Measurements from ENCODE around the gene GALNT17. TPM values are rescaled to one million over a fixed set of nuclear protein-coding genes. Genes with fewer than 3 reads are reported as not detected.

The GALNT17 gene
- total RNA-seq, 1 donor from 2014 or later = 3.9 TPM

- peaks cover 10% of the 10 kb centered on the region for H3K27me3 Mint-ChIP-seq
- H3K36me3 Mint-ChIP-seq (ENCODE audit: insufficient read depth) = no peaks in the 10 kb centered on the region
- no peak overlapping the region for H3K4me3 Mint-ChIP-seq (ENCODE audit: low read depth)
- DNase-seq (ENCODE audit: low spot score, unreplicated experiment) = no peak
- no peak for TF ChIP-seq CTCF (IDR thresholded peaks at IDR 0.05; ENCODE audit: unreplicated experiment)
- peaks cover 4% of the 10 kb centered on the region for H3K4me1 Mint-ChIP-seq (ENCODE audit: low read depth)
- H3K27ac Mint-ChIP-seq = no peak overlapping the region
- no peaks in the 10 kb centered on the region for H3K9me3 Mint-ChIP-seq (ENCODE audit: low read depth)
These were observed 146.3 kb downstream of the GALNT17 start for GRCh38 chr7:71278257-71278656.

GRCh38 chr7:71281261-71281660 is 149.3 kb downstream of the GALNT17 start:
- no peak overlapping the region for H3K27ac Mint-ChIP-seq
- no peaks in the 10 kb centered on the region for H3K9me3 Mint-ChIP-seq (ENCODE audit: low read depth)
- H3K36me3 Mint-ChIP-seq (ENCODE audit: insufficient read depth) = no peaks in the 10 kb centered on the region
- peaks cover 10% of the 10 kb centered on the region for H3K27me3 Mint-ChIP-seq
- TF ChIP-seq CTCF (IDR thresholded peaks at IDR 0.05; ENCODE audit: unreplicated experiment) = no peak
- DNase-seq (ENCODE audit: low spot score, unreplicated experiment) = no peak
- no peak overlapping the region for H3K4me3 Mint-ChIP-seq (ENCODE audit: low read depth)
- no peaks in the 10 kb centered on the region for H3K4me1 Mint-ChIP-seq (ENCODE audit: low read depth)

GRCh38 chr7:71283802-71284201 is 151.9 kb downstream of the GALNT17 start:
- Mint-ChIP-seq H3K4me3 (ENCODE audit: low read depth) (no peak overlapping the region), H3K36me3 (ENCODE audit: insufficient read depth) (no peaks in the 10 kb centered on the region), H3K27ac (no peak overlapping the region), H3K4me1 (ENCODE audit: low read depth) (no peaks in the 10 kb centered on the region), H3K9me3 (ENCODE audit: low read depth) (no peaks in the 10 kb centered on the region), H3K27me3 (peaks cover 13% of the 10 kb centered on the region)
- no peak for DNase-seq (ENCODE audit: low spot score, unreplicated experiment)
- no peak for TF ChIP-seq CTCF (IDR thresholded peaks at IDR 0.05; ENCODE audit: unreplicated experiment)

GRCh38 chr7:71285571-71286145 is 153.7 kb downstream of the GALNT17 start:
- no peak for TF ChIP-seq CTCF (IDR thresholded peaks at IDR 0.05; ENCODE audit: unreplicated experiment)
- no peak overlapping the region for H3K27ac Mint-ChIP-seq
- no peaks in the 10 kb centered on the region for H3K4me1 Mint-ChIP-seq (ENCODE audit: low read depth)
- H3K9me3 Mint-ChIP-seq (ENCODE audit: low read depth) = no peaks in the 10 kb centered on the region
- no peaks in the 10 kb centered on the region for H3K36me3 Mint-ChIP-seq (ENCODE audit: insufficient read depth)
- DNase-seq (ENCODE audit: low spot score, unreplicated experiment) = no peak
- H3K27me3 Mint-ChIP-seq = peaks cover 9% of the 10 kb centered on the region
- H3K4me3 Mint-ChIP-seq (ENCODE audit: low read depth) = no peak overlapping the region

GRCh38 chr7:71286336-71286735 is 154.4 kb downstream of the GALNT17 start:
- no peaks in the 10 kb centered on the region for H3K4me1 Mint-ChIP-seq (ENCODE audit: low read depth)
- no peak overlapping the region for H3K27ac Mint-ChIP-seq
- no peak for DNase-seq (ENCODE audit: low spot score, unreplicated experiment)
- peaks cover 8% of the 10 kb centered on the region for H3K27me3 Mint-ChIP-seq
- H3K36me3 Mint-ChIP-seq (ENCODE audit: insufficient read depth) = no peaks in the 10 kb centered on the region
- H3K9me3 Mint-ChIP-seq (ENCODE audit: low read depth) = no peaks in the 10 kb centered on the region
- TF ChIP-seq CTCF (IDR thresholded peaks at IDR 0.05; ENCODE audit: unreplicated experiment) = no peak
- no peak overlapping the region for H3K4me3 Mint-ChIP-seq (ENCODE audit: low read depth)

All from progenitor cell of endocrine pancreas (in vitro differentiated cells).